NCI-H2107 treated with DMSO at 0.1 percent for 48 hours (cell line): ENCODE results near the gene CHRNA7.
"Not testable (repeated sequence)": the region's sequence is repeated elsewhere in the genome, so short reads cannot be mapped to it uniquely, and the experiment has no call there.

Source experiments
- DNase-seq: peaks from one replicate; lab custom pipeline; 2025; ENCODE audit not compliant: unreplicated experiment; lab: John Stamatoyannopoulos, UW

The CHRNA7 gene

DNA sequence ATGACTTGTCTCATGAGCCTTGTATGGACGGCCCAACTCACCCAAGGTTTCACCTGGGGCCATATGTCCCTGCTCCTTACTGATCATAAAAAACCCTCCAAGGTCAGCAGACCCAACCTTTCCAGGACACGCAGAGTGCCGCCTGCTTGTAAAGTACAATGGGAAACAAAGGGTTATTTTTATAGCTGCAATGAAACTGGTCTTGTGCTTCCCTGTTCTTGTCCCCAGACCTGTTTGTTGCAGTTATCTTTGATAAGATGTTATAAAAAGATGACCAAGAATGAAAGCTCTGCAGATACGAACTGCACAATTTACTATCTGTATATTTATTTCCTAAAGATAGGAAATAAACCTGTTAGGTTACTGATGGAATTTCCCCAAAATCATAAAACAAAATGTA is 136.0 kb downstream of the CHRNA7 start:
- not testable (repeated sequence) for DNase-seq

DNA sequence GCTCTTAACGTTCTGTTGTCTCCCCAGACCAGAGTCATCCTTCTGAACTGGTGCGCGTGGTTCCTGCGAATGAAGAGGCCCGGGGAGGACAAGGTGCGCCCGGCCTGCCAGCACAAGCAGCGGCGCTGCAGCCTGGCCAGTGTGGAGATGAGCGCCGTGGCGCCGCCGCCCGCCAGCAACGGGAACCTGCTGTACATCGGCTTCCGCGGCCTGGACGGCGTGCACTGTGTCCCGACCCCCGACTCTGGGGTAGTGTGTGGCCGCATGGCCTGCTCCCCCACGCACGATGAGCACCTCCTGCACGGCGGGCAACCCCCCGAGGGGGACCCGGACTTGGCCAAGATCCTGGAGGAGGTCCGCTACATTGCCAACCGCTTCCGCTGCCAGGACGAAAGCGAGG is 137.6 kb downstream of the CHRNA7 start:
- DNase-seq: not testable (repeated sequence)

DNA sequence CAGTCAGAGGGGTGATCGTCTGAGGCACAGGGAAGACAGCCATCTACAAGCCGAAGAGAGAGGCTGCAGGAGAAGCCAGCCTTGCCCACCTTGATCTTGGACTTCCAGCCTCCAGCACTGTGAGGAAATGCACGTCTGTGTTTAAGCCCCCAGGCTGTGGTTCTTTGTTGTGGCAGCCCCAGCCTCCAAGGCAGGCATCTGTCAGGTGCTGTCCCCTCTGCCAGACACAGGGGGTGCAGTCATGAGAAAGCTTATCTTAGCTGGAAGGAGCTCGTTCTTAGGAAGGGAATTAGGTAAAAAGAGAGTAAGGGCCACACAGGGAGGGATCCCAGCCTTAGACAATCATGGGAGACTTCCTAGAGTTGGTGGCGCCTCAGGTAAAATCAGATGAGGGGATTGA is 150.3 kb downstream of the CHRNA7 start:
- DNase-seq: not testable (repeated sequence)

GRCh38 chr15:32193780-32194179 is 163.5 kb downstream of the CHRNA7 start:
- DNase-seq: not testable (repeated sequence)

DNA sequence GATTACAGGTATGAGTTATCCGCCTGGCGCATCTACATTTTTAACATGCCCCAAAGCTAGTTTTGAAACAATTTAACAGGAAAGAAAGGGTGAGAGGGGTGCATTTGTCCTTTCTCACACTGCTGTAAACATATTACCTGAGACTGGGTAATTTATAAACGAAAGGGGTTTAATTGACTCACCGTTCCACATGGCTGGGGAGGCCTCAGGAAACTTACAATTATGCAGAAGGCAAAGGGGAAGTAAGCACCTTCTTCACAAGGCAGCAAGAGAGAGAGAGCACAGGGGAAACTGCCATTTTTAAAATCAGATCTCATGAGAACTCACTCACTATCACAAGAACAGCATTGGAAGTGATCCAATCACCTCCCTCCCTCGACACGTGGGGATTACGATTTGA is 165.9 kb downstream of the CHRNA7 start:
- DNase-seq: not testable (repeated sequence)

DNA sequence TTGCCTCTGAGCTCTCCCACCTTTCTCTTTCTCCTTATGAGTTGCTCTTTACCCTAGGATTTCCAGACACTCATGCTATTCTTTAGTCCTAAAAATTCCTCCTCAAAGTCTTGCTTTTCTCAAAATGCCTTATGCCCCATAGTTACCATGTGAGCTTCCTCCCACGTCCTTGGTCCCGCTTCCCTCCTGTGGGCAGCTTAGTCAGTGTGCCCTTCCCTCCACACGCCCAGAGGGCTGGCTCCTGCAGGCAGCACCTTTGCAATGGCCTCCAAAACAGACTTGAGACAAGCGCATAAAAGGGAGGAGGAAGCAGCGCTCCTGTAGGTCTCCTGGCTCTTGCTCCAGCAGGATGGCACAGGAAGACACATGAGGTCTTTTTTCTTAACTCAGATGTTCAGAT is 168.6 kb downstream of the CHRNA7 start:
- DNase-seq: not testable (repeated sequence)

GRCh38 chr15:32209081-32209480 is 178.8 kb downstream of the CHRNA7 start:
- not testable (repeated sequence) for DNase-seq

DNA sequence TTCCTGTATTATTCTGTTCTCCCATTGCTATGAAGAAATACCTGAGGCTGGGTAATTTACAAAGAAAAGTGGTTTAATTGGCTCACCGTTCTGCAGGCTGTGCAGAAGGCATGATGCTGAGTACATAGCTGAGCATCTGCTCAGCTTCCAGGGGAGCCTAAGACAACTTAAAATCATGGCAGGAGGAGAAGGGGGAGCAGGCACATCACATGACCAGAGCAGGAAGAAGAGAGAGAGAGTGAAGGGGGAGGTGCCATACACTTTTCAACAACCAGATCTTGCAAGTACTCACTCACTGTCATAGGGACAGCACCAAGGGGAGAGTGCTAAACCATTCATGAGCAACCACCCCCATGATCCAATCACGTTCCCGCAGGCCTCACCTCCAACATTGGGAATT is 188.4 kb downstream of the CHRNA7 start:
- DNase-seq: no peak
